Muscle of arm (tissue), 12 donors: ENCODE results near the gene C2orf68. TPM values are rescaled to one million over a fixed set of nuclear protein-coding genes. Genes with fewer than 3 reads are reported as not detected.
"Not testable (repeated sequence)": the region's sequence is repeated elsewhere in the genome, so short reads cannot be mapped to it uniquely, and the experiment has no call there.

Source experiments
- DNase-seq: peaks from one replicate; pipeline ENCODE4 v3.0.0-alpha.2; 2013
- polyA plus RNA-seq, 12 donors: library from polyadenylated mRNA; unstranded; fragments of 120-200 nt; gene quantifications; one replicate each; pipeline ENCODE4 v1.2.1, GENCODE V29; 2013; ENCODE audit not compliant: insufficient read length in 12 of 12

Gene C2orf68
- polyA plus RNA-seq, 12 donors: 41.0 to 2,776 (median 53.5) TPM

DNA sequence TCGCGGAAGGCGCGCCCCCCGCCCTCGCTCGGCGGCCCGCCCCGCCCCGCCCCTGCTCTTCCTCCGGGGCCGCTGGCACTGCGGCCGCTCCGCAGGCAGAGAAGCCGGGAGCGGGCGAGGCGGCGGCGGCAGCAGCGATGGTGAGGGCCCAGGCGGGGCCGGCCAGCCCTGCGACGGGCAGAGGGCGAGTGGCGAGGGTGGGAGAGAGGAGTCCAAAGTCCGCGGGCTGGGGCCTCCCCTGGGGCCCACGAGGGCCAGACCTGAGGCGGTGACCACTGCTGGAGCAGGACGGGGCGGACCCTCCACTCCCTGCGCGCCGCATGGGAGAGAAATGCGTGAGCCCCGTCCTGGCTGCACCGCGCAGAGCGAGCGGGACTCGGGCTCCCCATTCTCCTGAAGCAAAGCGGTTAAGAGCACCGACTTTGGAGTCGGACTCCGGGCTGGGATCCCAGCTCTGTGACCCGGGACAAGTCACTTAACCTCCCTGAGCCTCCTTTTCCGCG lies 27.5 kb downstream of the C2orf68 start, which contains the start of gene VAMP5:
Gene VAMP5, plus strand, starts transcription at position 78 of the 503 bp plus-strand sequence. Its CDS starts 60 bp downstream, at position 138.
- DNase-seq: no peak

DNA sequence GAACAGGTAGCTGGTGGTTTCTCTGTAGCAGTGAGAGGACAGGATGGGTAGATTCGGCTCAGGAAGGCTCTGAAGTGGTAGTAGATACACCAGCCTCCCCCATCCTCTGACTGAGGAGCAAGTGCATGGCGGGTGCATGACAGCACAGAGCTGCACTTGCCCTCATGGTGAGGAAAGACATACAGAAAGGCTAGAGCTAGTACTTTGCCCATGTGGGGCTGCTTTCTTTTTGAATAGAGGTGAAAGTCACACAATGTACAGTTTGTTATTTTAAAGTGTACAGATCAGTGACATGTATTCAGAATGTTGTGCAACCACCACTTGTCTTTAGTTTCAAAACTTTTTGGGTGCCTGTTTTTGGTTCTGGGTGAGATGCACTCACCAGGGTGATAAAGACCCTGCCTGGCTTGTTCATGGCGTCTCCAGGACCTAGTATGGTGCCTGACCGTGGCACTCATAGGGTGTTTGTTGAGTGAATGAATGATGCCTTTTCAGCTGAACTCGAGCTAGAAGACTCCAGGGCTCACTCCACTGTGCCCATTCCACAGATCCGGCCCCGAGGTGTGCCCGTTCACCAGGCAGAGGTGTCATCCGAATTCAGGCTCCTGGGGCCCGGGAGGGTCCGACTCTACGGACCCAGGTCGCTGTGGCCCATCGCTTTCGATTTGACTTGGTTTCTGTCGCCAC lies 28.1 kb downstream of the C2orf68 start:
- DNase-seq: no peak

DNA sequence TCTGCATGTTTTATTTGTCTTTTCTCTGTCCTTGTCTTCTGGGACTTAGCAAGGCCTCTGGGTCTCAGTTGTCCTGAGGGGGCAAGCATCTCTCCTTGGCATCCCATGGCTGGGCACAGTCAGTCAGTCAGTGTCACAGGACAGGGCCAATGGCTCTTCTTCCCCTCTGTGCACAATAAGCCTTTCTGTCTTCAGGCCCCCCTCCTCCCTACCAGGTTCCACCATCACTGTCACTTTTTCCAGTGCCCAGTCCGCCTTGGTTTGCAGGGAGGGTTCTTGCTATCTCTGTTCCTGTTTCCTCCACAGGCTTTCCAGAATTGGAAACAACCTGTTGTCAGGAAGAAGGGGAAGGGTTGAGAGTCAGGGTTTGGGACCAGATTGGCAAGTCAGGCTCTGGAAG lies 29.4 kb downstream of the C2orf68 start:
- no peak for DNase-seq

DNA sequence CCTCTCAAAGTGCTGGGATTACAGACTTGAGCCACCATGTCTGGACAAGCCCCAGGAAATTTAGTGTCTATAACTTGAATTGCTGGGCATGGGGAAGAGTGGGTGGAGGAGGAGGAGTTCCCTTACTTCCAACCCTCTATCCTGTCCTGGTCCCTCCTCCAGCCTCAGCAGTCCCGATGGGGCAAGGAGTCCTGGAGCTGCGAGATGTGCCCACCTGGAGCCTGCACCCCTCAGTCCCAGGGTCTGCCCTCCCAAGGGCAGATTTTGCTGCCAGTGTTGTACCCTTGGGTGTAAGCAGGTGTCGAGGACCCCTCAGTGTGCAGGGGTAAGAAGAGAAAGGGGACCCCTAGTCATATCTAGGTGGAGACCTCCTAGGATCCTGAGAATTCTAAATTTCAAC lies 31.7 kb downstream of the C2orf68 start:
- no peak for DNase-seq

DNA sequence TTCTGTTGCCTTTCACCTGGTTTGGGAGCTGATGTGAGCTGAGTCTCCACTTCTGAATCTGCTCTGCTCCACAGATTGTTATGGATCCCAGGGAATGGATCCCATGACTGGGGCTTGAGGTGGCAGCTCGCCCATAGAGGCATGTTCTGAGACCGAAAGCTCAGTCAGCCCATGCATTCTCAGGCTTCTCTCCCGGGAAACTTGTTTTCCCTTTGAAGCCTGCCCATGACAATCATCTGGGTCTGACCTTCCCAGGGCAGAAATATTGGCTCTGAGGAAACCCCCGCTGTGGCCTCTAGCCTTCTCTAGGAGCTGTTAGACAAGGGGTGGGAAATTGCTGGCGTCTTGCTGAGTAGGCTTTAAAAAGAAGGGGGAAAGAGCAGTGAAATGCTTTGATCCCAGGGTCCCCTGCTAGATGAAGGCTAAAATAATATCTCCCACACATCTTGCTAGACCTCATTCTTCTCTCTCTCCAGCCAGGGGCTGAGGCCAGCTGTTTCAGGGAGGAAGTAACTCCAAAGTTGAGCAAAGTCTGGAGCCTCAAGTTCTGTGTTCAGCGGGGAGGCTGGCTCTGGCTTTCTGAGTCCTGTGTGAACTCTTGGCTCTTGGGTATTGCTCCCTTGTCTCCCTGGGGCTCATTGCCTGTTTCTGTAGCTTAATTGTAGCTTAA lies 32.5 kb downstream of the C2orf68 start:
- DNase-seq: no peak

DNA sequence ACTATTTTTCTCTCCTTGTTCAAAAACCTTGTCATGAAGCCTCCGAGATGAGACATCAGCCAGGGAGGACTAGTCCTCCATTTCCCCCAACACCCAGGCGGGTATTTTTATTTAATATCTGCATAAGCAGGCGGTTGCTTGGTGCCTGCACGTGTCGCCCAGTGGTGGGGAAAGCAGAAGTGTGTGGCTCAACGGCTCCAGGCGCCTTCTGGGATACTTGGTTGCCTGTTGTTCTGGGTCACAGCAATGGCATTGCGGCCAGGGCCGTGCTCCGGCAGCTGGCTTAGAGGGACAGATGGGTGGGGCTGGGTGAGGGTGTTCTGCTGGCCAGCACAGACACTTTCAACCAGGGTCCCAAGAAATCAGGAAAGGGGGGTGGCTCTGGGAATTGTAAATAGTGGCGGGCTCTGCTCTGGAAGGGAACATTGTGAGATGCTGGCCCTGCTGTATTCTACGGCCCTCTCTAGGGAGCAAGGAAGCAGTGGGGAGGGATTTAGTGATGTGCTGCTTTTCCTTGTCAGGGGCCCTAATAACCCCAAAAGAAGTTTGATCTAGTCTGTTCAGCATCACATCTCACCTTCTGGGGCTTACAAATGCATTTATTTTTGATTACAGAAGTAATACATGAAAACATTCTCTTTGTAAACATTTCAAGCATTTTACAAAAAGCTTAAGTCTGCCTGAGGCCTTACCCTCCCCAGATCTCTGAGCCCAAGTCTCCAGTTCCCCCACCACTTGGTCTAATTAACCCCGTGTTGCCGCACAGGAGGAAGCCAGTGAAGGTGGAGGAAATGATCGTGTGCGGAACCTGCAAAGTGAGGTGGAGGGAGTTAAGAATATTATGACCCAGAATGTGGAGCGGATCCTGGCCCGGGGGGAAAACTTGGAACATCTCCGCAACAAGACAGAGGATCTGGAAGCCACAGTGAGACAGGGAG lies 33.4 kb downstream of the C2orf68 start:
- no peak for DNase-seq

DNA sequence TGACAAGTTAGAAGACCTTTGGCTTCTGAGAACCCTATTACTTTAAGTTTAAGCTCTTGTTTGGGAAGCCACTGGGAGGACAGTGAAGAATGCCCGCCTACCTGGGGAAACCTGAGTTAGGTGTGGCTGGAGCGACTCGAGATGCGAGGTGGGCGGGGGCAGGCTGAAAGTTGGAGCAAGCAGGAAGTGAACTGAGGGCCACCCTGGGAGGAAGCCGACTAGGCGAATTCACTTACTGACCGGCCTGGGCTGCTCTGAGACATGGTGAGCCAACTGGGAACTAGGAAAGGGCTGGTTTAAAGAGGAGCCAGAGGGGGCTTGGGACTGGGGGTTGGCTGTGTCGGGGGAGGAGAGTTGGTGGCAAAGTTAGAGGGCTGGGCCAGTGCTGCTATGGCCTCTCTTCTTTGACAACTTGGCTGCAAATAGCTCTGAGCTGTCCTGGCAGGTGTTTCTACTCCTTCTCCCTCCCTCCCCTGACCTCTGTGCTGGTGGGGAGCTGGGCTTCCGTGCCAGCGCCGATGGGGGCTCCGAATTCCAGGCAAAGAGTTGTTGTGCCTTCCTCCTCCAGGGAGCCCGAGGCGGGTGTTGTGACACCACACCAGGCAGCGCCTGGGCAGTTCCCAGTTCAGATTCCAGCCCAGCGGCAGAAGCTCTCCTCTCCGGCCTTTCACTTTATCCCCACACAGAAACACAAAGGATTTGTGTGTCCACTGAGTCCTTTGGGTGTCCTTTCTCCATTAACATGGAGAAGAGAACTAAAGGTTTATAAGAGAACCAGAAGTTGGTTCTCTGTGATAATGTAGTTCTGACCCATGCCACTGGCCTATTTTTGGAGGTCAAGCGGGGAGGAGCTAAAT lies 34.3 kb downstream of the C2orf68 start, which contains the start of gene VAMP8:
Gene VAMP8, plus strand, starts transcription at position 201 of the 857 bp plus-strand sequence. Its CDS starts 61 bp downstream, at position 262.
- DNase-seq: no peak

DNA sequence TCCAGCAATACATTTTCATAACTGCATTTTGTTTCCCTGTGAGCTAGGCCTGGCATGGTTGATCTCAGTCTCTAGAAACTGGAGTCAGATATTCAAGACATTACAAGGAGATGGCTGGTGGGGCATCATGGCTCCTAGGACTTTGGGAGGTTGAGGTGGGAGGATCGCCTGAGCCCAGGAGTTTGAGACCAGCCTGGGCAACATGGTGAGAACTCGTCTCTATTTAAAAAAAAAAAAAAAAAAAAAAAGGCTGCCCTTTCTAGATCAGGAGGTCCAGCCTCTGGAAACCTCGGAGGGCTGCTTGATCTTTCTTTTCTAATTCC lies 34.8 kb downstream of the C2orf68 start:
- DNase-seq: no peak

DNA sequence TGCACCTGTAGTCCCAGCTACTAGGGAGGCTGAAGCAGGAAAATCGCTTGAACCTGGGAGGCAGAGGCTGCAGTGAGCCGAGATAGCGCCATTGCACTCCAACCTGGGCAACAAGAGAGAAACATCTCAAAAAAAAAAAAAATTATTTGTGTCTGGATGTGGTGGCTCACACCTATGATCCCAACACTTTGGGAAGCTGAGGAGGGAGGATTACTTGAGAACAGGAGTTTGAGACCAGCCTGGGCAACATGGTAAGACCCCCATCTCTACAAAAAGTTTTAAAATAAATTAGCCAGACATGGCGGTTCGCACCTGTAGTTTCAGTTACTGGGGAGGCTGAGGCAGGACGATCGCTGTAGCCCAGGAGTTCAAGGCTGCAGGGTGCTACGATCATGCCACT lies 36.1 kb downstream of the C2orf68 start:
- no peak for DNase-seq

DNA sequence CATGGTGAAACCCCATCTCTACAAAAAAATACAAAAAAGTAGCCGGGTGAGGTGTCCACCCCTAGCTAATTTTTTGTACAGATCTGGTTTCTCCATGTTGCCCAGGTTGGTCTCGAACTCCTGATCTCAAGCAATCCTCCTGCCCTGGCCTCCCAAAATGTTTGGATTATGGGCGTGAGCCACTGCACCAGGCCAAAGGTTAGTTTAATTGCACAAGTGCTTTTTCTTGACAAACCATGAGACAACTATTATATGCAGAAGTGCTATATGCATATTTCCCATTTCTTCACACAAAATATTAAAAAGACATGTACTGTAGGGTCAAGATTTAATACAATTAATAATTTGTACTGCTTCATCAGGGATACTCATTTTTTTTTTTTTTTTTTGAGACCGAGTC lies 45.6 kb downstream of the C2orf68 start:
- no peak for DNase-seq

DNA sequence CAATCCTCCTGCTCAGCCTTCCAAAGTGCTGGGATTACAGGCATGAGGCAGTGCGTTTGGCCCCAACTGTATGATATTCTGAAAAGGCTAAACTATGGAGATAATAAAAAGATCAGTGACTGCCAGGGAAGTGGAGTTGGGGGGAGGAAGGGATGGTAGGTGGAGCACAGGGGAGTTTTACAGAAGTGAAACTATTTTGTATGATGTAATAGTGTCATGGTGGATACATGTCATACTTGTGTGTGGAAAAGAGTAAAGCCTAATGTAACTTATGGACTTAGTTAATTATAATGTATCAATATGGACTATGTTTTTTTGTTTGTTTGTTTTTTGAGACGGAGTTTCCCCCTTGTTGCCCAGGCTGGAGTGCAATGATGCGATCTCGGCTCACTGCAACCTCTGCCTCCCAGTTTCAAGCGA lies 47.7 kb downstream of the C2orf68 start:
- no peak for DNase-seq

DNA sequence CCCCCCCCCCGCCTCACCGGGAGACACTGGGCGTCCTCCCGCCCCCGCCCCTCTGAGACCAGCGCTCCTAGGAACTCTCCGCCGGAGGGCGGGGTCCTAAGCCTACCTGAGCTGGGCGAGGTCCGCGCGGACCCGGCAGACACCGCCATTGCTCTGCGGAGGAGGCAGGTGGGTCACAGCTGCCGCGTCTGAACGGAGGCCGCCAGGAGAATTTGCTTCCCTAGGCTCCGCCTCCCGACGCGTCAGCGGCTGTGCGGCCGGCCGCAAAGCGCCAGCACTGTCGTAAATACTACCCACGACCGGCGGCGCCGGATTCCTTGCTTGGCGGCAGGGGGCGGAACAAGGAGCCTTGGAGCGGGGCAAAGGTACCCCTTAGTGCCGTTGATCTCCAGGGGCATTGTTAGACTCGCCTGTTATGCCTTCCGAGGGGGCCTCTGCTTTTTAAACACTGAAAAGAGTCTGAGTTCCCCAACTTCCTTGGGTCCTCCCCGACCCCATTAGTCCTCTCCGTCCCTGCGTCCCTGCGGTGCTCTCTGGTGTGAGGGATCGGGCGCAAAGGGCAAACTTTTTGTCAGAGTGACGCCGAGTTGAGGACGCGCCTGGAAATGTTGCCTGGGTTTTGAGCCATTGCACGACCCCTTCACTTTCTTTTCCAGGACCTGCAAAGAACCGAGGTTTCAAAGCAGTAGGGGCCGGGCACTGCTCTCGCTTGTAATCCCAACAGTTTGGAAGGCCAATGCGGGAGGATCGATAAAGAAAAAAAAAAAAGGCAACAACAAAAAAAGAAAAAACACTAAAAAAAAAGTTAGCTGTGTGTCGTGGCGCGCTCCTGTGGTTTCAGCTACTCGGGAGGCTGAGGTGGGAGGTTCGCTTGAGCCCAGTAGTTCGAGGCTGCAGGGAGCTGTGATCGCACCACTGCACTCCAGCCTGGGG lies 50.3 kb downstream of the C2orf68 start, which contains the start of gene GGCX:
Gene GGCX, minus strand, starts transcription at position 214 of the 933 bp plus-strand sequence. Its CDS starts 65 bp downstream, at position 149.
- peak; percentile 95 for DNase-seq

DNA sequence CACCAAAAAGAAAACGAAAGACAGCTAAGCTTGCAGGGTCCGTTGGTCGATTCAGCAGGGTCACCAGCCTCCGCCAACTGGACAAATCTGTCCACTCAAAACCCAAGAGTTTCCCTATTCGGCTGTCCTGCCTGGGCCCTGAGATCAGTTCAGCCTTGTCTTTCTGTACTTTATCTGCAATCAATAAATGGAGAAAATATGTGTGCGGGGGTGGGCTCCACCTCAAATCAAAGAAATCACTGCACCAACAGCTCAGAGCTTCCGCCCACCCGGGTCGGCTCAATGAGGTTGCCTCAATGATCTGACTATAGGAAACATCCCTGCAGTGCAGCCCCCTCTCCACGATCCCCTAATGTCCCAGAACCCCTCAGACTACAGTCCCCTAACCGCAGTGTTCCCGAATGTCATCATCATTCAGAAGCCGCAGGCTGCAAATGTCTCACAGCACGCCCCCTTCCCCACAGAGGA lies 51.0 kb downstream of the C2orf68 start:
- DNase-seq: no peak

DNA sequence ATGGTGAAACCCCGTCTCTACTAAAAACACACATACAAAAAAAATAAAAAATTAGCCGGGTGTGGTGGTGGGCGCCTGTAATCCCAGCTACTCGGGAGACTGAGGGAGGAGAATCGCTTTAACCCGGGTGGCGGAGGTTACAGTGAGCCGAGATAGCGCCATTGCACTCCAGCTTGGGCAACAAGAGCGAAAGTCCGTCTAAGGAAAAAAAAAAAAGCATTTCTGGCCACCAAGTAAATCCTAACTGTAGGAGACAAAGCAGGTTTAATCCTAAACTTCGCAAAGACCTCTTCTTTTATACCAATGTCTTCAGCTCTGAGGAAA lies 51.5 kb downstream of the C2orf68 start:
- DNase-seq: not testable (repeated sequence)

DNA sequence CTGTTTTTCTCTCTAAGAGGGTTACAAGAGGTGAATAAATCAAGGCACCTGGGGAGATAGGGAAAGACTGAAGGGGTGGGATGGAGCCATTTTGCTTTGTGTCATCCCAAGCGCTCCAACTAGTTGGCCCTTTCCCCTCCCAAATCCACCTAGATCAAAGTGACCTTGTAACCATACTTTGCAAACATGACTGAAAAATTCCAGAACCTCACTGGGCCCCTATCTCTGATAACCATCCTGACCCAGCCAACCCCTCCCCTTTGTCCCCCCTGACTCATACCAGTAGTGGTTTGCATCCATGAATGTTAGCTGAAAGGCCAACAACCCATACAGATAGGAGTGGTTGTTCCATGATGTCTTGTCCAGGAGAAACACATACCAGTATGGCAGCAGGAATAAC lies 53.7 kb downstream of the C2orf68 start:
- DNase-seq: no peak

DNA sequence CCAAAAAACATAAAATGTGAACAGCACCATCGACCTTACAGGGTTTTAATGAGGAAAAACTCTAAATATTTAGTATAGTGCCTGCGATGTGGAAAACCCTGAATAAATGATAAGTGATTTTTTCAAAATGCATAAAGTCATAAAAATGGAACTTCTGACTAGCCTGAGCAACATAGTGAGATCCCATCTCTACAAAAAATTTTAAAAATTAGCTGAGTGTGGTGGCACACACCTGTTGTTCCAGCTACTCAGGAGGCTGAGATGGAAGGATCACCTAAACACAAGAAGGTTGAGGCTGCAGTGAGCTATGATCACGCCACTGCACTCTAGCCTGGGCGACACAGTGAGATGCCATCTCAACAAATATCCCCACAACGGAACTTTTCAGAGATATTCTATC lies 54.7 kb downstream of the C2orf68 start:
- no peak for DNase-seq
